Ascending aorta (tissue), 2 donors: ENCODE measurements around the gene ANKRD13A. TPM values are rescaled to one million over a fixed set of nuclear protein-coding genes. Genes with fewer than 3 reads are reported as not detected.

ENCODE experiments used
- DNase-seq, 2 donors: peaks; one replicate each; pipeline ENCODE4 v3.0.0-alpha.2; 2019; ENCODE audit warnings: low spot score in 2 of 2
- H3K27ac ChIP-seq, 2 donors: fragments of 200-600 bp; sonication (generic); one replicate each; pipeline ENCODE4 v1.5.1; 2016 to 2017; ENCODE audit warnings: mild to moderate bottlenecking in 1 of 2
- H3K27me3 ChIP-seq: fragments of 200-600 bp; sonication (generic); one replicate; pipeline ENCODE4 v1.5.1; 2017
- H3K36me3 ChIP-seq, 2 donors: fragments of 200-600 bp; sonication (generic); one replicate each; pipeline ENCODE4 v1.5.1; 2016
- H3K4me1 ChIP-seq, 2 donors: fragments of 200-600 bp; sonication (generic); one replicate each; pipeline ENCODE4 v1.5.1; 2016 to 2017; ENCODE audit warnings: mild to moderate bottlenecking in 1 of 2
- H3K4me3 ChIP-seq, 2 donors: fragments of 200-600 bp; sonication (generic); one replicate each; pipeline ENCODE4 v1.5.1; 2016 to 2017; ENCODE audit warnings: mild to moderate bottlenecking in 1 of 2
- H3K9me3 ChIP-seq, 2 donors: fragments of 200-600 bp; sonication (generic); one replicate each; pipeline ENCODE4 v1.5.1; 2016
- CTCF ChIP-seq, 3 experiments: fragments of 200-600 bp in 2 of 3; fragments of 450-650 bp in 1 of 3; sonication (generic) in 2 of 3; IDR thresholded peaks; one replicate each; pipeline ENCODE4 v1.5.1; 2016 to 2019; ENCODE audit warnings: antibody characterized with exemption in 3 of 3, mild to moderate bottlenecking in 1 of 3, moderate library complexity in 1 of 3
- intact Hi-C: fragments of 100-400 bp; cut with DNase I; formaldehyde crosslinking; loops from one replicate; pipeline ENCODE4 v1.15.1; 2023
- total RNA-seq: library from RNA; depleted of rRNA; stranded (reverse); fragments of >200 nt; gene quantifications from one replicate; pipeline ENCODE4 v1.1.0, GENCODE V29; 2016

Gene ANKRD13A
- total RNA-seq, 1 donor from 2014 or later: 199 TPM

- Histone ChIP-seq H3K4me1 (peaks cover 4 to 16% of the 10 kb centered on the region in 2 donors), H3K27me3 (no peaks in the 10 kb centered on the region), H3K4me3 (no peak overlapping the region), H3K36me3 (peaks cover 0 to 3% of the 10 kb centered on the region in 2 donors), H3K9me3 (no peaks in the 10 kb centered on the region), H3K27ac (no peak overlapping the region)
- intact Hi-C loops: no loop called here
- TF ChIP-seq CTCF (IDR thresholded peaks at IDR 0.05): no peak
- no peak for DNase-seq
Observed at GRCh38 chr12:110001596-110001995, 2.4 kb downstream of the ANKRD13A start.

- no peak for TF ChIP-seq CTCF (IDR thresholded peaks at IDR 0.05)
- H3K4me1 ChIP-seq: peaks cover 4 to 15% of the 10 kb centered on the region in 2 donors
- H3K27ac ChIP-seq: no peak overlapping the region
- no peak for DNase-seq
- intact Hi-C loops: no loop called here
- H3K27me3 ChIP-seq: no peaks in the 10 kb centered on the region
- H3K9me3 ChIP-seq: no peaks in the 10 kb centered on the region
- peaks cover 0 to 3% of the 10 kb centered on the region in 2 donors for H3K36me3 ChIP-seq
- no peak overlapping the region for H3K4me3 ChIP-seq
Observed at GRCh38 chr12:110002676-110003515, 3.7 kb downstream of the ANKRD13A start.

GRCh38 chr12:110004598-110004997 lies 5.4 kb downstream of the ANKRD13A start:
- no peak overlapping the region for H3K27ac ChIP-seq
- H3K27me3 ChIP-seq: no peaks in the 10 kb centered on the region
- H3K9me3 ChIP-seq: no peaks in the 10 kb centered on the region
- intact Hi-C loops: no loop called here
- H3K36me3 ChIP-seq: peaks cover 0 to 3% of the 10 kb centered on the region in 2 donors
- no peak overlapping the region for H3K4me3 ChIP-seq
- DNase-seq: no peak
- no peak for TF ChIP-seq CTCF (IDR thresholded peaks at IDR 0.05)
- peaks cover 4 to 12% of the 10 kb centered on the region in 2 donors for H3K4me1 ChIP-seq

- Histone ChIP-seq H3K4me3 (no peak overlapping the region), H3K36me3 (peaks cover 0 to 3% of the 10 kb centered on the region in 2 donors), H3K4me1 (peaks cover under 1 to 9% of the 10 kb centered on the region in 2 donors), H3K27me3 (no peaks in the 10 kb centered on the region), H3K27ac (no peak overlapping the region), H3K9me3 (no peaks in the 10 kb centered on the region)
- no peak for DNase-seq
- no peak for TF ChIP-seq CTCF (IDR thresholded peaks at IDR 0.05)
- intact Hi-C loops: no loop called here
Observed at GRCh38 chr12:110005319-110005973, 6.2 kb downstream of the ANKRD13A start.

- intact Hi-C loops: no loop called here
- peaks cover 0 to 3% of the 10 kb centered on the region in 2 donors for H3K36me3 ChIP-seq
Observed at GRCh38 chr12:110006115-110006514, 6.9 kb downstream of the ANKRD13A start.

More at GRCh38 chr12:110006115-110006514, 6.9 kb downstream of the ANKRD13A start:
- Histone ChIP-seq H3K9me3 (no peaks in the 10 kb centered on the region), H3K4me3 (no peak overlapping the region), H3K27ac (no peak overlapping the region), H3K4me1 (peaks cover 0 to 8% of the 10 kb centered on the region in 2 donors), H3K27me3 (no peaks in the 10 kb centered on the region)
- TF ChIP-seq CTCF (IDR thresholded peaks at IDR 0.05): no peak
- no peak for DNase-seq
